Ecto neural progenitor cell (in vitro differentiated cells): ENCODE measurements around the gene TLR5.
A peak's percentile ranks its signal among the peaks of the same experiment; 100 is the strongest.
"Not testable (repeated sequence)": the region's sequence is repeated elsewhere in the genome, so short reads cannot be mapped to it uniquely, and the experiment has no call there.

ENCODE experiments used
- DNase-seq: peaks from one replicate; pipeline ENCODE4 v3.0.0-alpha.2; 2018; ENCODE audit warnings: low spot score

Gene TLR5

GRCh38 chr1:223142795-223143536, at the start of gene TLR5:
TSS of gene TLR5 (minus strand) at chr1:223143248. CDS start at chr1:223113031, 30,217 bp downstream.
- peak; percentile 93 for DNase-seq

- no peak for DNase-seq
Observed at GRCh38 chr1:223189903-223190724, 47.1 kb upstream of the TLR5 start.

- DNase-seq: no peak
Observed at GRCh38 chr1:223189525-223189902, 46.5 kb upstream of the TLR5 start.

GRCh38 chr1:223188618-223189356, 45.7 kb upstream of the TLR5 start:
- DNase-seq: no peak

- DNase-seq: no peak
Observed at GRCh38 chr1:223186800-223187199, 43.8 kb upstream of the TLR5 start.

- no peak for DNase-seq
Observed at GRCh38 chr1:223183268-223183862, 40.3 kb upstream of the TLR5 start.

- DNase-seq: no peak
Observed at GRCh38 chr1:223180731-223181321, 37.8 kb upstream of the TLR5 start.

- no peak for DNase-seq
Observed at GRCh38 chr1:223179786-223180185, 36.7 kb upstream of the TLR5 start.

GRCh38 chr1:223179280-223179679, 36.2 kb upstream of the TLR5 start:
- no peak for DNase-seq

- no peak for DNase-seq
Observed at GRCh38 chr1:223177681-223178080, 34.6 kb upstream of the TLR5 start.

- DNase-seq: no peak
Observed at GRCh38 chr1:223176437-223176836, 33.4 kb upstream of the TLR5 start.

GRCh38 chr1:223175633-223176032, 32.6 kb upstream of the TLR5 start:
- DNase-seq: no peak

- DNase-seq: no peak
Observed at GRCh38 chr1:223175032-223175431, 32.0 kb upstream of the TLR5 start.

GRCh38 chr1:223169458-223169857, 26.4 kb upstream of the TLR5 start:
- DNase-seq: not testable (repeated sequence)

GRCh38 chr1:223161321-223161720, 18.3 kb upstream of the TLR5 start:
- DNase-seq: no peak

GRCh38 chr1:223156343-223156742, 13.3 kb upstream of the TLR5 start:
- no peak for DNase-seq

GRCh38 chr1:223155153-223155552, 12.1 kb upstream of the TLR5 start:
- DNase-seq: no peak

GRCh38 chr1:223153177-223154119, 10.4 kb upstream of the TLR5 start:
- DNase-seq: no peak

GRCh38 chr1:223152399-223152798, 9.4 kb upstream of the TLR5 start:
- no peak for DNase-seq

- no peak for DNase-seq
Observed at GRCh38 chr1:223150443-223150842, 7.4 kb upstream of the TLR5 start.

- no peak for DNase-seq
Observed at GRCh38 chr1:223147873-223148272, 4.8 kb upstream of the TLR5 start.
